Adrenal gland (tissue), 12 donors: ENCODE data around the gene YTHDC2. TPM values are rescaled to one million over a fixed set of nuclear protein-coding genes. Genes with fewer than 3 reads are reported as not detected.

Source experiments
- DNase-seq, 7 donors: peaks; one replicate each; pipeline ENCODE4 v3.0.0-alpha.2; 2019 to 2020
- H3K27ac ChIP-seq, 5 donors: fragments of 200-600 bp; sonication (generic) in 4 of 5; 1 replicate in 3 of 5; 2 replicates in 2 of 5; pipeline versions ENCODE4 v1.5.1 to v1.8.0; 2016 to 2020; ENCODE audit warnings: mild to moderate bottlenecking in 1 of 5
- H3K27me3 ChIP-seq: fragments of 200-600 bp; 2 replicates; pipeline ENCODE4 v1.8.0; 2021
- H3K36me3 ChIP-seq, 2 donors: fragments of 200-600 bp; replicated peaks in 1 of 2; 1 replicate in 1 of 2; 2 replicates in 1 of 2; pipeline versions ENCODE4 v1.5.1 to v1.8.0; 2018 to 2022
- H3K4me1 ChIP-seq, 2 donors: fragments of 200-600 bp; replicated peaks in 1 of 2; 1 replicate in 1 of 2; 2 replicates in 1 of 2; pipeline versions ENCODE4 v1.5.1 to v1.8.0; 2018 to 2021
- H3K4me3 ChIP-seq, 4 donors: fragments of 200-600 bp; sonication (generic) in 3 of 4; one replicate each; pipeline ENCODE4 v1.5.1; 2016 to 2018
- H3K9me3 ChIP-seq, 3 donors: fragments of 200-600 bp; sonication (generic) in 1 of 3; replicated peaks in 1 of 3; 1 replicate in 2 of 3; 2 replicates in 1 of 3; pipeline versions ENCODE4 v1.5.1 to v1.8.0; 2016 to 2021
- CTCF ChIP-seq, 6 experiments: fragments of 450-650 bp in 4 of 6; fragments of 200-600 bp in 2 of 6; sonication (generic) in 1 of 6; IDR thresholded peaks; 1 replicate in 5 of 6; 2 replicates in 1 of 6; pipeline versions ENCODE4 v1.5.1 to v1.8.0; 2016 to 2021; ENCODE audit warnings: antibody characterized with exemption in 6 of 6, mild to moderate bottlenecking in 2 of 6, moderate library complexity in 1 of 6
- POLR2A ChIP-seq, 2 donors: fragments of 450-650 bp; IDR thresholded peaks; one replicate each; pipeline ENCODE4 v1.6.1; 2017; ENCODE audit warnings: antibody characterized with exemption in 2 of 2, mild to moderate bottlenecking in 2 of 2, moderate library complexity in 1 of 2
- WGBS, 4 donors: extraction: QIAGEN DNeasy Blood & Tissue Kit in 2 of 4; methylation state at CpG; one replicate each; pipeline versions ENCODE4 v1.1.5 to v1.1.7; 2013 to 2017; 5-methylcytosine and 5-hydroxymethylcytosine counted together
- intact Hi-C, 2 donors: fragments of 100-400 bp; cut with DNase I; formaldehyde crosslinking; loops; one replicate each; pipeline versions ENCODE4 v1.14.1 to v1.15.0; 2022 to 2023
- polyA plus RNA-seq, 3 donors: library from polyadenylated mRNA; stranded (reverse); fragments of 200-250 nt in 2 of 3; fragments of 350-450 nt in 1 of 3; fragmentation: Illumina TruSeq in 1 of 3; extraction: RNeasy Lipid Tissue Mini Kit (QIAGEN cat#74804) in 1 of 3; gene quantifications; one replicate each; pipeline ENCODE4 v1.2.3, GENCODE V29; 2013 to 2014
- total RNA-seq, 9 donors: library from RNA; depleted of rRNA in 4 of 9; stranded (reverse); fragments of >200 nt in 4 of 9; fragments of 120-200 nt in 1 of 9; fragmentation: NEBNext Ultra II Directional in 1 of 9; extraction: Animal tissue kit (Norgen Biotek cat#: 25700) in 1 of 9; gene quantifications; one replicate each; pipeline versions ENCODE4 v1.1.0 to v1.2.4, GENCODE V29; 2013 to 2023
- donor health status: healthy with polysubstance abuse.
- donor health status: Bipolar disorder and iron deficiency.
- donor health status: DM: yes; HTN: yes; CAD: no.
- donor health status: DM: no; HTN: no; CAD: no.
- donor health status: DM: no; HTN: no; CAD: no.
- donor health status: DM: yes; HTN: yes; CAD: no.

The YTHDC2 gene
- total and polyA plus RNA-seq, 12 donors, result 10.3 to 34.9 (median 23.6) TPM

- intact Hi-C loops, result no loop called here
Observed at GRCh38 chr5:113615708-113616107, 102.2 kb downstream of the YTHDC2 start.

GRCh38 chr5:113617191-113617796, 103.8 kb downstream of the YTHDC2 start:
- no peak overlapping the region for H3K27ac ChIP-seq
- no peaks in the 10 kb centered on the region for H3K9me3 ChIP-seq
- no peaks in the 10 kb centered on the region for H3K4me1 ChIP-seq
- H3K36me3 ChIP-seq, result no peaks in the 10 kb centered on the region
- 87 to 96% (median 92%) methylated on average over 5 to 33 of the region's 33 CpGs for WGBS, 4 donors
- H3K27me3 ChIP-seq, result no peaks in the 10 kb centered on the region
- no peak overlapping the region for H3K4me3 ChIP-seq
- DNase-seq, result no peak
- TF ChIP-seq POLR2A (IDR thresholded peaks at IDR 0.05) (no peak), CTCF (IDR thresholded peaks at IDR 0.05) (no peak)
- intact Hi-C loops, result no loop called here

More at GRCh38 chr5:113615708-113616107, 102.2 kb downstream of the YTHDC2 start:
- no peak for TF ChIP-seq POLR2A (IDR thresholded peaks at IDR 0.05)
- no peak for TF ChIP-seq CTCF (IDR thresholded peaks at IDR 0.05)
- WGBS, 4 donors, result 15 to 23% (median 20%) methylated on average over 2 of the region's 2 CpGs
- Histone ChIP-seq H3K4me1 (no peaks in the 10 kb centered on the region), H3K9me3 (no peaks in the 10 kb centered on the region), H3K27me3 (no peaks in the 10 kb centered on the region), H3K27ac (no peak overlapping the region), H3K36me3 (no peaks in the 10 kb centered on the region), H3K4me3 (no peak overlapping the region)
- peak in 3 of 7 donors; percentile 13 to 21 (median 16) for DNase-seq

GRCh38 chr5:113632996-113633395, 119.5 kb downstream of the YTHDC2 start:
- H3K4me3 ChIP-seq, result no peak overlapping the region
- DNase-seq, result no peak
- intact Hi-C loops, result no loop called here
- no peaks in the 10 kb centered on the region for H3K9me3 ChIP-seq
- no peaks in the 10 kb centered on the region for H3K36me3 ChIP-seq
- TF ChIP-seq POLR2A (IDR thresholded peaks at IDR 0.05) (no peak), CTCF (IDR thresholded peaks at IDR 0.05) (no peak)
- no peak overlapping the region for H3K27ac ChIP-seq
- no peaks in the 10 kb centered on the region for H3K4me1 ChIP-seq
- no peaks in the 10 kb centered on the region for H3K27me3 ChIP-seq

- Histone ChIP-seq H3K4me1 (no peaks in the 10 kb centered on the region), H3K4me3 (no peak overlapping the region), H3K27ac (no peak overlapping the region), H3K27me3 (no peaks in the 10 kb centered on the region), H3K9me3 (no peaks in the 10 kb centered on the region), H3K36me3 (no peaks in the 10 kb centered on the region)
- WGBS, 4 donors, result 73 to 87% (median 76%) methylated on average over 3 of the region's 3 CpGs
- no peak for TF ChIP-seq CTCF (IDR thresholded peaks at IDR 0.05)
- no peak for TF ChIP-seq POLR2A (IDR thresholded peaks at IDR 0.05)
- intact Hi-C loops, result no loop called here
- no peak for DNase-seq
Observed at GRCh38 chr5:113634957-113635356, 121.5 kb downstream of the YTHDC2 start.
